ENCODE measurements around the gene CCDC78.

- TF ChIP-seq, protein P1, sequence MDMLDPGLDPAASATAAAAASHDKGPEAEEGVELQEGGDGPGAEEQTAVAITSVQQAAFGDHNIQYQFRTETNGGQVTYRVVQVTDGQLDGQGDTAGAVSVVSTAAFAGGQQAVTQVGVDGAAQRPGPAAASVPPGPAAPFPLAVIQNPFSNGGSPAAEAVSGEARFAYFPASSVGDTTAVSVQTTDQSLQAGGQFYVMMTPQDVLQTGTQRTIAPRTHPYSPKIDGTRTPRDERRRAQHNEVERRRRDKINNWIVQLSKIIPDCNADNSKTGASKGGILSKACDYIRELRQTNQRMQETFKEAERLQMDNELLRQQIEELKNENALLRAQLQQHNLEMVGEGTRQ (CRISPR knock-in tag; IDR thresholded peaks at IDR 0.05) = no peak
- TF ChIP-seq ELF4 (CRISPR knock-in tag; IDR thresholded peaks at IDR 0.05; ENCODE audit: low read depth) (no peak), ETV6 (CRISPR knock-in tag; IDR thresholded peaks at IDR 0.05) (no peak), SP1 (CRISPR knock-in tag; conservative IDR thresholded peaks at IDR 0.05) (no peak), IRF1 (CRISPR knock-in tag; IDR thresholded peaks at IDR 0.05) (no peak), AFF4 (CRISPR knock-in tag; IDR thresholded peaks at IDR 0.05; ENCODE audit: borderline replicate concordance) (no peak), ZSCAN18 (CRISPR knock-in tag; IDR thresholded peaks at IDR 0.05) (no peak), ZNF512 (CRISPR knock-in tag; IDR thresholded peaks at IDR 0.05; ENCODE audit: borderline replicate concordance) (no peak), TCF7 (CRISPR knock-in tag; IDR thresholded peaks at IDR 0.05; ENCODE audit: low read depth) (no peak), TEAD4 (CRISPR knock-in tag; IDR thresholded peaks at IDR 0.05) (no peak), ZNF416 (CRISPR knock-in tag; IDR thresholded peaks at IDR 0.05) (no peak)
- TF ChIP-seq, protein P2, sequence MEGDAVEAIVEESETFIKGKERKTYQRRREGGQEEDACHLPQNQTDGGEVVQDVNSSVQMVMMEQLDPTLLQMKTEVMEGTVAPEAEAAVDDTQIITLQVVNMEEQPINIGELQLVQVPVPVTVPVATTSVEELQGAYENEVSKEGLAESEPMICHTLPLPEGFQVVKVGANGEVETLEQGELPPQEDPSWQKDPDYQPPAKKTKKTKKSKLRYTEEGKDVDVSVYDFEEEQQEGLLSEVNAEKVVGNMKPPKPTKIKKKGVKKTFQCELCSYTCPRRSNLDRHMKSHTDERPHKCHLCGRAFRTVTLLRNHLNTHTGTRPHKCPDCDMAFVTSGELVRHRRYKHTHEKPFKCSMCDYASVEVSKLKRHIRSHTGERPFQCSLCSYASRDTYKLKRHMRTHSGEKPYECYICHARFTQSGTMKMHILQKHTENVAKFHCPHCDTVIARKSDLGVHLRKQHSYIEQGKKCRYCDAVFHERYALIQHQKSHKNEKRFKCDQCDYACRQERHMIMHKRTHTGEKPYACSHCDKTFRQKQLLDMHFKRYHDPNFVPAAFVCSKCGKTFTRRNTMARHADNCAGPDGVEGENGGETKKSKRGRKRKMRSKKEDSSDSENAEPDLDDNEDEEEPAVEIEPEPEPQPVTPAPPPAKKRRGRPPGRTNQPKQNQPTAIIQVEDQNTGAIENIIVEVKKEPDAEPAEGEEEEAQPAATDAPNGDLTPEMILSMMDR (IDR thresholded peaks at IDR 0.05) = no peak
- TF ChIP-seq, protein P3, sequence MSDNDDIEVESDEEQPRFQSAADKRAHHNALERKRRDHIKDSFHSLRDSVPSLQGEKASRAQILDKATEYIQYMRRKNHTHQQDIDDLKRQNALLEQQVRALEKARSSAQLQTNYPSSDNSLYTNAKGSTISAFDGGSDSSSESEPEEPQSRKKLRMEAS (CRISPR knock-in tag; IDR thresholded peaks at IDR 0.05) = no peak
- TF ChIP-seq, protein P4, sequence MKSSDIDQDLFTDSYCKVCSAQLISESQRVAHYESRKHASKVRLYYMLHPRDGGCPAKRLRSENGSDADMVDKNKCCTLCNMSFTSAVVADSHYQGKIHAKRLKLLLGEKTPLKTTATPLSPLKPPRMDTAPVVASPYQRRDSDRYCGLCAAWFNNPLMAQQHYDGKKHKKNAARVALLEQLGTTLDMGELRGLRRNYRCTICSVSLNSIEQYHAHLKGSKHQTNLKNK (CRISPR knock-in tag; IDR thresholded peaks at IDR 0.05) = no peak
These were observed 2.9 kb upstream of the CCDC78 start for GRCh38 chr16:728890-729744.

All from WTC11 (cell line).